ENCODE measurements around the gene ABCC9. TPM values are rescaled to one million over a fixed set of nuclear protein-coding genes. Genes with fewer than 3 reads are reported as not detected.
"Not testable (repeated sequence)": the region's sequence is repeated elsewhere in the genome, so short reads cannot be mapped to it uniquely, and the experiment has no call there.

The ABCC9 gene
- total and polyA plus RNA-seq, 12 donors: 8.7 to 128 (median 90.0) TPM

- intact Hi-C loops (cut with DNase I): loop anchor here in 3 of 10 donors (10.0 kb wide), 2 partner anchors 89 to 99 kb away; no protein-coding TSS in a partner anchor
- ATAC-seq (no peak), DNase-seq (no peak)
- H3K4me3 ChIP-seq: no peak overlapping the region
- peaks cover 0 to 4% (median 0%) of the 10 kb centered on the region in 11 donors for H3K9me3 ChIP-seq
- TF ChIP-seq CTCF (IDR thresholded peaks at IDR 0.05): no peak
- peaks cover 0 to 73% (median 12%) of the 10 kb centered on the region in 9 donors for H3K36me3 ChIP-seq
- H3K4me1 ChIP-seq: peaks cover 0 to 15% (median 4%) of the 10 kb centered on the region in 9 donors
- 87 to 92% methylated on average over 4 of the region's 4 CpGs for WGBS, 2 donors
- H3K27me3 ChIP-seq: no peaks in the 10 kb centered on the region
- H3K27ac ChIP-seq: no peak overlapping the region
These were observed 7.6 kb downstream of the ABCC9 start for GRCh38 chr12:21933656-21934055.

GRCh38 chr12:21929972-21930371, 11.3 kb downstream of the ABCC9 start:
- not testable (repeated sequence) for DNase-seq, H3K4me1 ChIP-seq, H3K4me3 ChIP-seq, H3K27me3 ChIP-seq, H3K9me3 ChIP-seq, ATAC-seq, H3K27ac ChIP-seq
- intact Hi-C loops (cut with DNase I): loop anchor here in 4 of 10 donors (5.0 to 10.0 kb wide), 3 partner anchors 38 to 95 kb away; no protein-coding TSS in a partner anchor
- 93 to 98% methylated on average over 1 of the region's 1 CpG for WGBS, 2 donors
- H3K36me3 ChIP-seq: peaks cover 0 to 80% (median 12%) of the 10 kb centered on the region in 9 donors

DNA sequence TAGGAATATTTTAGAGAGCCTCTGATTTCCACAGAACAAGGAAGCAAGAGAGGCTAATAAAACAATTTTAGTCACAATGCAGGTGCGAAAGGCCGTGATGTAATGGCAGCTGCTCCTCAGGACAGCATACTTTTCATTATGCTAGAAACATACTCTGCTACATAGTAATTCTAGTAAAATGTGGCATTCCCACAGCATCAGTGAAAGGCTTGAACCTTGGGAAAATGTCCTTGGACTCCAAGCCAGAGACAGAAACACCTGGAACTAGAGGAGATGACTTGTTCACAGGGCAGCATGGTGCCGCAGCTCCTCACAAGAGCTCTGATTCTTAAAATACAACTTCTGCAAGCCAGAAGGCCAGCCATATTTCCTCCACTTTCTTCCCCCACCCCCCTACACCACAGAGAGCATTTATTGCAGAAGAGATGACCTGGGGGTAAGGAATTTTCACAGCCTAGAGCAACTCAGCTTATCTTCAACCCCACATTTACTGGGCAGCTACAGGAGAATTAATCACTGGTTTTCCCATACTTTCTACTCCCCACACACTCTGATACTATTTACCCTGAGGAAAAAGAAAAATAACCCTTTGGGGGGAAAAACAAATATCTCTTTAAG, 15.8 kb downstream of the ABCC9 start:
- no peak overlapping the region for H3K4me3 ChIP-seq
- H3K9me3 ChIP-seq: peaks cover 0 to 4% (median 0%) of the 10 kb centered on the region in 11 donors
- H3K27ac ChIP-seq: no peak overlapping the region
- H3K27me3 ChIP-seq: no peaks in the 10 kb centered on the region
- 92 to 94% methylated on average over 3 of the region's 3 CpGs for WGBS, 2 donors
- H3K36me3 ChIP-seq: peaks cover 0 to 61% (median 3%) of the 10 kb centered on the region in 9 donors
- no peaks in the 10 kb centered on the region for H3K4me1 ChIP-seq
- no peak for ATAC-seq
- no peak for DNase-seq
- intact Hi-C loops (cut with DNase I): loop anchor here in 2 of 10 donors (5.0 to 10.0 kb wide), 2 partner anchors 33 to 91 kb away; no protein-coding TSS in a partner anchor
- no peak for TF ChIP-seq CTCF (IDR thresholded peaks at IDR 0.05)

DNA sequence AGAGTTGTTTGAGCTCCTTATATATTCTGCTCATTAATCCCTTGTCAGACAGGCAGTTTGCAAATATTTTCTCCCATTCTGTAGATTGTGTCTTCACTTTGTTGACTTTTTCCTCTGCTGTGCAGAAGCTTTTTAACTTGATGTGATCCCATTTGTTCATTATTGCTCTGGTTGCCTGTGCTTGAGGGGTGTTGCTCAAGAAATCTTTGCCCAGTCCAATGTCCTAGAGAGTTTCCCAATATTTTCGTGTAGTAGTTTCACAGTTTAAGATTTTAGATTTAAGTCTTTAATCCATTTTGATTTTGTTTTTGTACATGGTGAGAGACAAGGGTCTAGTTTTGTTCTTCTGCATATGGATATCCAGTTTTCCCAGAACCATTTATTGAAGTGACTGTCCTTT, 19.8 kb downstream of the ABCC9 start:
- H3K9me3 ChIP-seq: no peaks in the 10 kb centered on the region
- H3K27ac ChIP-seq: no peak overlapping the region
- peaks cover 0 to 41% (median 0%) of the 10 kb centered on the region in 9 donors for H3K36me3 ChIP-seq
- H3K27me3 ChIP-seq: no peaks in the 10 kb centered on the region
- WGBS, 2 donors: 71 to 82% methylated on average over 1 of the region's 1 CpG
- ATAC-seq (no peak), DNase-seq (no peak)
- no peaks in the 10 kb centered on the region for H3K4me1 ChIP-seq
- no peak for TF ChIP-seq CTCF (IDR thresholded peaks at IDR 0.05)
- no peak overlapping the region for H3K4me3 ChIP-seq
- intact Hi-C loops (cut with DNase I): loop anchor here in 1 of 10 donors (10.0 kb wide), 1 partner anchor 87 kb away; no protein-coding TSS in a partner anchor

DNA sequence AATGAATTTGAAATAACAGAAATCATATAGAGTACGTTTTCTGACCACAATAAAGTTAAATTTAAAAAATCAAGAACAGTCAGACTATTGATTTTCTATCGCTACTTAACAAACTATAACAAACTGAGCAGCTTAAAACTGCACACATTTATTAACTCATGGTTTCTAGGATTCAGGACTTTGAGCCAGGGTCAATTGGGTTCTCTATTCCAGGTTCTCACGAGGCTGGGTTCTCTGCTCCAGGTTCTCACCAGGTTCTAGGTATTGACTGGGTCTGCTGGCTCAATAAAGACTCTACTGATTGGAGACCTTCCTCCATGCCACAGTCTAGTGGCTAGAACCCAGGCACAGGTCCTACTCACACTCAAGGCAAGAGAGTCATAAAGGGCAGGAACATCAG, 22.8 kb downstream of the ABCC9 start:
- intact Hi-C loops (cut with DNase I): no loop called here
- H3K4me3 ChIP-seq: no peak overlapping the region
- no peaks in the 10 kb centered on the region for H3K9me3 ChIP-seq
- 75 to 86% methylated on average over 3 of the region's 3 CpGs for WGBS, 2 donors
- no peak overlapping the region for H3K27ac ChIP-seq
- DNase-seq (no peak), ATAC-seq (no peak)
- no peaks in the 10 kb centered on the region for H3K4me1 ChIP-seq
- H3K27me3 ChIP-seq: no peaks in the 10 kb centered on the region
- H3K36me3 ChIP-seq: peaks cover 0 to 22% (median 0%) of the 10 kb centered on the region in 9 donors
- no peak for TF ChIP-seq CTCF (IDR thresholded peaks at IDR 0.05)
